GM12892 (cell line): Measurements from ENCODE around the gene LCP2.

Experiments used
- DNase-seq: peaks from one replicate; pipeline ENCODE4 v3.0.0; 2011; ENCODE audit not compliant: insufficient read length
- FAIRE-seq: peaks from 2 replicates; lab custom pipeline; 2011; peaks lifted over from hg19 to GRCh38; lab: Jason Lieb, UNC
- POLR2A ChIP-seq: IDR thresholded peaks from 2 replicates; pipeline ENCODE4 v1.6.1; 2011; ENCODE audit warnings: low read depth, low read length, control low read depth
- POLR2AphosphoS5 ChIP-seq: IDR thresholded peaks from 2 replicates; pipeline ENCODE4 v1.6.1; 2011; ENCODE audit warnings: low read depth, low read length, control low read depth
- TAF1 ChIP-seq: IDR thresholded peaks from 2 replicates; pipeline ENCODE4 v1.6.1; 2011; ENCODE audit warnings: low read depth, mild to moderate bottlenecking, control low read depth, low read length, borderline replicate concordance

Gene LCP2

DNA sequence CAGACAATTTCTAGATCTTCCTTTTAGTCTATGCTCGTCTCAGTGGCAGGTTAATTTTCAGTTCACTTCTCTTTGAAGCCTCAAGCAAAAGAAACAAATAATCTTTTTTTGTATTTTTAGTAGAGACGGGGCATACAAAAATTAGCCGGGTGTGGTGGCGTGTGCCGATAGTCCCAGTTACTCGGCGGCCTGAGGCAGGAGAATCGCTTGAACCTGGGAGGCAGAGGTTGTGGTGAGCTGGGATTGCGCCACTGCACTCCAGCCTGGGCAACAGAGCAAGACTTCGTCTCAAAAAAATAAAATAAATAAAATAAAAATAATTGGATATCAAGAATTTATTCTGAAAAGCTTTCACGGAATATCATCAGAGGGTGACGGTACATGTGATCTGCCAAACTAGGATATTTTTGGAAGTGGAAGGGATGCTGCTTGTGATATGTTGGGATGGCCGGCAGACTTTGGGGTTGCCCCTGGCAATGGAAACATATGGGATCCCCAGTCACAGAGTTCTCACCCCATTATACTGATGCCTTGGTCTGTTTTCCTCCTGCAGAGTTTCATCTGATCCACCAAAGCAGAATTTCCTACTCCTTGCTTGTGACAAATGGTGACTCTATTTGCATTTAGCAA, 7.6 kb upstream of the LCP2 start:
- DNase-seq = no peak
- TF ChIP-seq POLR2AphosphoS5 (no peak), POLR2A (no peak), TAF1 (no peak)
- no peak for FAIRE-seq

- TF ChIP-seq POLR2AphosphoS5 (no peak), POLR2A (no peak), TAF1 (no peak)
- DNase-seq = no peak
- FAIRE-seq = no peak
These were observed 6.0 kb upstream of the LCP2 start for GRCh38 chr5:170303549-170303948.

DNA sequence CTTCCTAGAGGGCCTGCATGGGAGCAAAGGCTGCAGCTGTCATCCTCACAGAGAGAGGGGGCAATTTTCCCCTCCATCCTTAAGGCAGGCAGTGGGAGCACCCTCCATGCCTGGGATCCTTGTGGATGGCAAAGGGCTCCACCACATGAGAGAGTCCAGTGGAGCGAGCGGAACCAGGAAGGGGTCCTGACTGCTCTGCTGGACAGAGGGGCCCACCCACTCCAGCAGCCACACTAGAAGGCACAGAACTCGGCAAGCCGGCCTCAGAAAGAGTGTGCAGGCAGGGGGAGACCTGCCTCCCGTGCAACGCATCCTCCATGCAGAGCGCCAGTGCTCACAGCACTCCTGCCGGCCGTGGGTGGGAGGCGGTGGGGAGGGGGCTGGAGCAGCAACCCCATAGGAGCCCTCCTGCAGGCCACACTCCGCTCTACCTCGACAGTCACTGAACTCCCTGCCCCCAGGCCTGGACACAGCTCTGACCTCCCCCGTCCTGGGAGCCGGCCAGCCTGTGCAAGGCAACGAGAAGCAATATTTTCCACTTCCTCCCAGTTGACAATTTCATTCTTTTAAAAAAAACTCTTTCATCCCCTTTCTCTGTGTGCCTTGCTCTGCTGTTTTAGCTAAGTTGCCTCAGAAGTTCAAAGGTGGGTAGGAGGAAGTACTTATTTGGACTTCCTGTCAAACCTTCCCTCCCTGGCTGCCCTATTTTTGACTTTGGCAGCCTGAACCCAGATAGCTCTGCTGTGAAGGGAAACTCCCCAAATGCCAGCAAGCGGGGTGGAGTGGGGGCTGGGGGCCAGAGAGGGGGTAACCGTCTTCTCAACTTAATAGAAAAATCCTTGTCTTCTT, 5.3 kb upstream of the LCP2 start:
- no peak for TF ChIP-seq POLR2AphosphoS5
- TF ChIP-seq POLR2A = no peak
- no peak for TF ChIP-seq TAF1
- FAIRE-seq (peak; percentile 93), DNase-seq (peak; percentile 66)

- FAIRE-seq = peak; percentile 67
- TF ChIP-seq POLR2A = no peak
- DNase-seq = no peak
These were observed 4.5 kb upstream of the LCP2 start for GRCh38 chr5:170301981-170302652.

- DNase-seq (no peak), FAIRE-seq (no peak)
- TF ChIP-seq POLR2AphosphoS5 (no peak), POLR2A (no peak), TAF1 (no peak)
These were observed 3.6 kb upstream of the LCP2 start for GRCh38 chr5:170301149-170301548.

- no peak for DNase-seq
- TF ChIP-seq POLR2A (no peak), TAF1 (no peak), POLR2AphosphoS5 (no peak)
- FAIRE-seq = no peak
These were observed 2.9 kb upstream of the LCP2 start for GRCh38 chr5:170300361-170301013.

- FAIRE-seq (peak; percentile 89), DNase-seq (no peak)
- no peak for TF ChIP-seq POLR2AphosphoS5
- TF ChIP-seq TAF1 = no peak
- no peak for TF ChIP-seq POLR2A
These were observed 515 bp downstream of the LCP2 start for GRCh38 chr5:170296935-170297588.

- FAIRE-seq (peak; percentile 67), DNase-seq (no peak)
- TF ChIP-seq POLR2A (no peak), TAF1 (no peak), POLR2AphosphoS5 (no peak)
These were observed 1.3 kb downstream of the LCP2 start for GRCh38 chr5:170296036-170296934.

GRCh38 chr5:170294556-170294955, 3.0 kb downstream of the LCP2 start:
- FAIRE-seq (no peak), DNase-seq (no peak)
- TF ChIP-seq POLR2A = no peak
- no peak for TF ChIP-seq POLR2AphosphoS5
- TF ChIP-seq TAF1 = no peak

DNA sequence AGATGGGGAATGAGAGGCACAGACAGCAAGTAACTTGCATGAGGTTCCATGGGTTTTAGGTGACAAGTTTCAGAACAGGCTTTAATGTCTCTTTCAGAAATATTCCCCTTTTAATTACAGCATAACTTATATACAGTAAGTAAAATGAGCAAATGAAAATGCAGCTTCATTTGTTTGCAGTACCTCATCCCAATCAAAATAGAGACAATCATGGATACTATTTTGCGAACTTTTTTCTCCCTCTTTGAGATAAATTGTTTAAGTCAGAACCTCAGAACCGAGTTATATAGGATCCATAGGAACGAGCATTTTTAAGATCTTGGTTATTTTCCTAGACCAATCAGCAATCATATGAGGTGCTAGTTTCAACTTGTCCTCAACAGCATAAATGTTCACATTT, 3.5 kb downstream of the LCP2 start:
- DNase-seq (no peak), FAIRE-seq (no peak)
- no peak for TF ChIP-seq POLR2A
- TF ChIP-seq TAF1 = no peak
- TF ChIP-seq POLR2AphosphoS5 = no peak
